Retinal pigment epithelial cell (primary cell): Measurements from ENCODE around the gene SSMEM1.
"Not testable (repeated sequence)": the region's sequence is repeated elsewhere in the genome, so short reads cannot be mapped to it uniquely, and the experiment has no call there.

ENCODE experiments used
- DNase-seq: peaks from one replicate; pipeline ENCODE4 v3.0.0-alpha.2; 2010; ENCODE audit warnings: low read depth
- H3K4me3 ChIP-seq: 2 replicates; pipeline ENCODE4 v1.5.1; 2011; ENCODE audit warnings: mild to moderate bottlenecking, low read length, control low read depth, moderate library complexity
- CTCF ChIP-seq: conservative IDR thresholded peaks from 2 replicates; pipeline ENCODE4 v1.5.1; 2011; ENCODE audit warnings: low read depth, low read length, control low read depth, inconsistent platforms

Gene SSMEM1

GRCh38 chr7:130223646-130224045 is 16.0 kb downstream of the SSMEM1 start:
- no peak for TF ChIP-seq CTCF
- H3K4me3 ChIP-seq: no peak overlapping the region
- no peak for DNase-seq

- no peak for TF ChIP-seq CTCF
- H3K4me3 ChIP-seq: no peak overlapping the region
- DNase-seq: no peak
These were observed 16.6 kb downstream of the SSMEM1 start for GRCh38 chr7:130224210-130224609.

GRCh38 chr7:130224923-130225322 is 17.3 kb downstream of the SSMEM1 start:
- DNase-seq: peak; percentile 24
- not testable (repeated sequence) for H3K4me3 ChIP-seq

- TF ChIP-seq CTCF: no peak
- no peak for DNase-seq
- no peak overlapping the region for H3K4me3 ChIP-seq
These were observed 18.7 kb downstream of the SSMEM1 start for GRCh38 chr7:130226333-130226732.

- TF ChIP-seq CTCF: no peak
- DNase-seq: no peak
- H3K4me3 ChIP-seq: no peak overlapping the region
These were observed 20.4 kb downstream of the SSMEM1 start for GRCh38 chr7:130227883-130228575.

- DNase-seq: no peak
- TF ChIP-seq CTCF: no peak
These were observed 21.3 kb downstream of the SSMEM1 start for GRCh38 chr7:130228840-130229502.

GRCh38 chr7:130229981-130230380 is 22.3 kb downstream of the SSMEM1 start:
- DNase-seq: not testable (repeated sequence)

More at GRCh38 chr7:130228840-130229502, 21.3 kb downstream of the SSMEM1 start:
- no peak overlapping the region for H3K4me3 ChIP-seq

GRCh38 chr7:130231792-130232191 is 24.1 kb downstream of the SSMEM1 start:
- no peak for TF ChIP-seq CTCF

More at GRCh38 chr7:130229981-130230380, 22.3 kb downstream of the SSMEM1 start:
- H3K4me3 ChIP-seq: not testable (repeated sequence)

More at GRCh38 chr7:130231792-130232191, 24.1 kb downstream of the SSMEM1 start:
- H3K4me3 ChIP-seq: no peak overlapping the region
- DNase-seq: no peak
